Lower lobe of right lung (tissue), 2 donors: Measurements from ENCODE around the gene MRPL55. TPM values are rescaled to one million over a fixed set of nuclear protein-coding genes. Genes with fewer than 3 reads are reported as not detected.

Experiments
- ATAC-seq, 2 donors: fragments of 200-7000 bp; cut with Tn5 transposase; one replicate each; pipeline ENCODE4 v1.9.1; 2020 to 2022; ENCODE audit warnings: mild to moderate bottlenecking in 2 of 2, moderate library complexity in 2 of 2
- DNase-seq: peaks from one replicate; pipeline ENCODE4 v3.0.0-alpha.2; 2020
- H3K27ac ChIP-seq: fragments of 200-600 bp; one replicate; pipeline ENCODE4 v1.8.0; 2022
- H3K27me3 ChIP-seq: fragments of 200-600 bp; one replicate; pipeline ENCODE4 v1.8.0; 2022; ENCODE audit warnings: low read depth
- H3K36me3 ChIP-seq: fragments of 200-600 bp; one replicate; pipeline ENCODE4 v1.8.0; 2022; ENCODE audit warnings: mild to moderate bottlenecking
- H3K4me1 ChIP-seq: fragments of 200-600 bp; one replicate; pipeline ENCODE4 v1.8.0; 2022
- H3K4me3 ChIP-seq: fragments of 200-600 bp; one replicate; pipeline ENCODE4 v1.8.0; 2022; ENCODE audit warnings: mild to moderate bottlenecking
- H3K9me3 ChIP-seq: fragments of 200-600 bp; one replicate; pipeline ENCODE4 v1.8.0; 2022
- CTCF ChIP-seq: fragments of 200-600 bp; IDR thresholded peaks from one replicate; pipeline ENCODE4 v1.8.0; 2022; ENCODE audit warnings: antibody characterized with exemption, mild to moderate bottlenecking
- intact Hi-C: fragments of 100-400 bp; cut with DNase I; formaldehyde crosslinking; loops from one replicate; pipeline ENCODE4 v1.11.0; 2022
- total RNA-seq: library from RNA; stranded (reverse); fragmentation: NEBNext Ultra II Directional; extraction: Animal tissue kit (Norgen Biotek cat#: 25700); gene quantifications from one replicate; pipeline ENCODE4 v1.2.1, GENCODE V29; 2021
- donor health status: DM: no; HTN: yes; CAD: no; lungs with severe emphysema.

MRPL55 gene
- total RNA-seq, 1 donor from 2014 or later: 43.6 TPM

GRCh38 chr1:228092342-228093049 lies 16.6 kb downstream of the MRPL55 start:
- Histone ChIP-seq H3K27me3 (no peaks in the 10 kb centered on the region), H3K4me3 (no peak overlapping the region), H3K9me3 (peaks cover 7% of the 10 kb centered on the region), H3K36me3 (peaks cover 30% of the 10 kb centered on the region), H3K27ac (no peak overlapping the region), H3K4me1 (peaks cover 79% of the 10 kb centered on the region)
- intact Hi-C loops: no loop called here
- no peak for TF ChIP-seq CTCF
- ATAC-seq: no peak
- no peak for DNase-seq

- peaks cover 85% of the 10 kb centered on the region for H3K4me1 ChIP-seq
- intact Hi-C loops: no loop called here
- no peak overlapping the region for H3K4me3 ChIP-seq
- no peak for TF ChIP-seq CTCF
- ATAC-seq (no peak), DNase-seq (no peak)
- peaks cover 7% of the 10 kb centered on the region for H3K9me3 ChIP-seq
- H3K27me3 ChIP-seq: no peaks in the 10 kb centered on the region
- H3K27ac ChIP-seq: no peak overlapping the region
- peaks cover 16% of the 10 kb centered on the region for H3K36me3 ChIP-seq
These were observed 18.0 kb downstream of the MRPL55 start for GRCh38 chr1:228091084-228091483.

- no peak for DNase-seq
- peak in 1 of 2 donors; percentile 11 for ATAC-seq
- no peak for TF ChIP-seq CTCF
- Histone ChIP-seq H3K4me3 (no peak overlapping the region), H3K4me1 (peaks cover 85% of the 10 kb centered on the region), H3K36me3 (peaks cover 15% of the 10 kb centered on the region), H3K9me3 (peaks cover 7% of the 10 kb centered on the region), H3K27ac (peak overlapping the region; percentile 68), H3K27me3 (no peaks in the 10 kb centered on the region)
- intact Hi-C loops: no loop called here
These were observed 18.5 kb downstream of the MRPL55 start for GRCh38 chr1:228090613-228091081.

GRCh38 chr1:228089519-228090380 lies 19.3 kb downstream of the MRPL55 start:
- peak overlapping the region; percentile 24 for H3K4me3 ChIP-seq
- no peaks in the 10 kb centered on the region for H3K27me3 ChIP-seq
- H3K27ac ChIP-seq: peak overlapping the region; percentile 68
- H3K36me3 ChIP-seq: peaks cover 15% of the 10 kb centered on the region
- no peak for TF ChIP-seq CTCF
- peaks cover 5% of the 10 kb centered on the region for H3K9me3 ChIP-seq
- intact Hi-C loops: no loop called here
- ATAC-seq: peak; percentile 24 to 52
- H3K4me1 ChIP-seq: peaks cover 88% of the 10 kb centered on the region
- DNase-seq: no peak

GRCh38 chr1:228088586-228089498 lies 20.3 kb downstream of the MRPL55 start:
- TF ChIP-seq CTCF: no peak
- H3K4me1 ChIP-seq: peaks cover 97% of the 10 kb centered on the region
- peak overlapping the region; percentile 1 for H3K4me3 ChIP-seq
- DNase-seq: peak; percentile 72
- H3K27ac ChIP-seq: peak overlapping the region; percentile 98
- H3K36me3 ChIP-seq: peaks cover 15% of the 10 kb centered on the region
- no peaks in the 10 kb centered on the region for H3K9me3 ChIP-seq
- intact Hi-C loops: no loop called here
- peak; percentile 23 to 57 for ATAC-seq
- no peaks in the 10 kb centered on the region for H3K27me3 ChIP-seq
